Mesodermal cell (in vitro differentiated cells): Measurements from ENCODE around the gene LAPTM4A.
"Not testable (repeated sequence)": the region's sequence is repeated elsewhere in the genome, so short reads cannot be mapped to it uniquely, and the experiment has no call there.

Source experiments
- H3K27ac ChIP-seq: 2 replicates; pipeline ENCODE4 v1.7.0; 2013; ENCODE audit warnings: mild to moderate bottlenecking, low read depth, low read length, moderate library complexity; ENCODE audit not compliant: severe bottlenecking
- H3K36me3 ChIP-seq: 2 replicates; pipeline ENCODE4 v1.7.1; 2013; ENCODE audit warnings: mild to moderate bottlenecking, low read length, moderate library complexity; ENCODE audit not compliant: control insufficient read depth, insufficient read depth
- H3K4me1 ChIP-seq: one replicate; pipeline ENCODE4 v1.7.1; 2013; ENCODE audit warnings: mild to moderate bottlenecking, low read length; ENCODE audit not compliant: insufficient read depth, control insufficient read depth, poor library complexity, severe bottlenecking
- H3K4me3 ChIP-seq: 2 replicates; pipeline ENCODE4 v1.7.0; 2013; ENCODE audit warnings: low read length, control low read depth, mild to moderate bottlenecking; ENCODE audit not compliant: insufficient read depth, poor library complexity, severe bottlenecking; ENCODE audit errors: extremely low read depth
- H3K9me3 ChIP-seq: 2 replicates; pipeline ENCODE4 v1.7.1; 2013; ENCODE audit warnings: mild to moderate bottlenecking, low read length, moderate library complexity; ENCODE audit not compliant: control insufficient read depth
- WGBS, 2 experiments: methylation state at CpG; one replicate each; pipeline ENCODE4 v1.1.5; 2013; ENCODE audit warnings: missing lambda C conversion rate in 2 of 2; ENCODE audit not compliant: insufficient coverage in 2 of 2; 5-methylcytosine and 5-hydroxymethylcytosine counted together

Gene LAPTM4A

GRCh38 chr2:20074901-20075300 lies 23.5 kb upstream of the LAPTM4A start:
- WGBS, 2 experiments: 82% methylated on average over 7 to 8 of the region's 8 CpGs
- no peak overlapping the region for H3K27ac ChIP-seq

GRCh38 chr2:20074046-20074648 lies 22.7 kb upstream of the LAPTM4A start:
- 87% methylated on average over 6 to 8 of the region's 9 CpGs for WGBS, 2 experiments
- H3K9me3 ChIP-seq, H3K27ac ChIP-seq, H3K4me3 ChIP-seq, H3K36me3 ChIP-seq, H3K4me1 ChIP-seq: not testable (repeated sequence)

More at GRCh38 chr2:20074901-20075300, 23.5 kb upstream of the LAPTM4A start:
- Histone ChIP-seq H3K36me3 (no peaks in the 10 kb centered on the region), H3K4me1 (peaks cover 7% of the 10 kb centered on the region), H3K4me3 (no peak overlapping the region), H3K9me3 (no peaks in the 10 kb centered on the region)

DNA sequence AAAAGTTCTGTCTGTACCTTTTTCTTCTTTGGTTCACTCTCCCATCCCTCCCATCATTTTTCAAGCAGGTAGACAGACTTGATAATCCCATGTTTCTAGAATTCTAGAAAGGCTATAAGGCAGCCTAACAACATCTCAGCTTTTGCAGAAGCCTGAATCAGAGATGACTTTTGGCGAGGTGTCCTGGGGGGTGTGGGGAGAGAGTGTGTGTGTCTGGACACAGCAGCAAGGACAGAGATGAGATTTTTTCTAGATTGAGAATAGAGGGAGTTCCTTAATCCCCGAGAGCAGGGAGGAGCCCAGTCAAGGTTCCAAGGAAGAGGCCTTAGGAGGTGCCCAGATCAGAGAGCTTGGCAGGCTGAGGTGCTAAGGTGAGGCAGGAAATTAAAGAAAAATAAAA lies 22.0 kb upstream of the LAPTM4A start:
- Histone ChIP-seq H3K36me3 (no peaks in the 10 kb centered on the region), H3K9me3 (no peaks in the 10 kb centered on the region), H3K4me1 (peaks cover 7% of the 10 kb centered on the region), H3K4me3 (no peak overlapping the region), H3K27ac (no peak overlapping the region)
- 85 to 100% methylated on average over 2 of the region's 2 CpGs for WGBS, 2 experiments

- H3K4me1 ChIP-seq: peaks cover 7% of the 10 kb centered on the region
- H3K27ac ChIP-seq: peak overlapping the region; percentile 91
- H3K9me3 ChIP-seq: no peaks in the 10 kb centered on the region
- no peaks in the 10 kb centered on the region for H3K36me3 ChIP-seq
- H3K4me3 ChIP-seq: no peak overlapping the region
- 95 to 98% methylated on average over 5 to 6 of the region's 7 CpGs for WGBS, 2 experiments
These were observed 21.2 kb upstream of the LAPTM4A start for GRCh38 chr2:20072436-20073158.

DNA sequence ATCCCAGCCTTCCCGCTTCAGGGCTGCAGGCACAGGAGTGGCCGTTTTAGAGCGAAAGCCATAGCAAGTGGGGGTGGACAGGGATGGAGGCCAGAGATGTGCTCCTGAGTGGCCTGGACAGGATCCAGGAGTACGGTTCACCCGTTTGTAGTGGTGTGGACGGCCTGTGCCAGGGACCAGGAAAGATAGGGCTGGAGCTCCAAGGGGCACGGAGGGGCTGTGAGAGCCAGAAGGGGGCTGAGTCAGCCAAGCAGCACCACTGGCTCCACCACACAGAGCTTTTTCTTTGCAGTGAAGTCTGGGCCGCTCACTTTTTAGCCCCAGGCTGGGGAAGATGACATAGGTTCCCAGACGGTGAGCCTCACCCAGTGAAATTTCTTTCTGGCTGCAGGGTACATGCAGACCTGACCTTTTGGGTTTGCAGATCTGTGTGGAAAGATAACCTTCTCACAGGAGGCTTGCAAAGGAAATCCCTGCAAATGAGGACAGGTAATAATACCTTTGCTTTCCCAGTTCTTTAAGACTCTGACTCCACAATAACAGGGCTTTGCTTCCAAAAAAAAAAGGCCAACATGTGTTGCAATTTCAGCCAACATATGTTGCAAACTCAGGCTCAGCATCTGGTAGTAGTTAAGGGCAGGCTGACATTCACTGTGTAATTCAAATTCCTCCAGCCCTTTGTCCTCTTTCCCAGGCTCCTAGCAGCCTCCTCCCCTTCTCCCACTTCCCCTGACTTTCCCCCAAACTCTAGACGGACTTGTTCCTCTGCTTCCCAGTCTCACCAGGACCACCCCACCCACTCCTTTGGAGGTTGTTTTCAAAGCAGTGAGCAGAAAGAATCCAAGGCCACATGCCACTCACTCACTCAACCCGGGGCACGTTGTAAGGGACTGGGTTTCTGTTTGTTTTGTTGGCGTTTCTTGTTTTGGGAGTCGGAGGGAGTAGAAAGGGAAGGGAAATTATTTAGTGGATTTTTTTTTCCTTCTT lies 20.3 kb upstream of the LAPTM4A start:
- H3K4me1 ChIP-seq: peaks cover 7% of the 10 kb centered on the region
- no peak overlapping the region for H3K4me3 ChIP-seq
- no peaks in the 10 kb centered on the region for H3K36me3 ChIP-seq
- no peaks in the 10 kb centered on the region for H3K9me3 ChIP-seq
- H3K27ac ChIP-seq: peak overlapping the region; percentile 91
- WGBS, 2 experiments: 65 to 70% methylated on average over 8 of the region's 14 CpGs

GRCh38 chr2:20069756-20070155 lies 18.3 kb upstream of the LAPTM4A start:
- Histone ChIP-seq H3K4me3 (no peak overlapping the region), H3K36me3 (no peaks in the 10 kb centered on the region), H3K27ac (no peak overlapping the region), H3K4me1 (peaks cover 7% of the 10 kb centered on the region), H3K9me3 (no peaks in the 10 kb centered on the region)

GRCh38 chr2:20067992-20068584 lies 16.7 kb upstream of the LAPTM4A start:
- Histone ChIP-seq H3K36me3 (no peaks in the 10 kb centered on the region), H3K4me1 (peaks cover 7% of the 10 kb centered on the region), H3K27ac (no peak overlapping the region), H3K4me3 (no peak overlapping the region), H3K9me3 (no peaks in the 10 kb centered on the region)
- 92 to 100% methylated on average over 2 of the region's 3 CpGs for WGBS, 2 experiments

DNA sequence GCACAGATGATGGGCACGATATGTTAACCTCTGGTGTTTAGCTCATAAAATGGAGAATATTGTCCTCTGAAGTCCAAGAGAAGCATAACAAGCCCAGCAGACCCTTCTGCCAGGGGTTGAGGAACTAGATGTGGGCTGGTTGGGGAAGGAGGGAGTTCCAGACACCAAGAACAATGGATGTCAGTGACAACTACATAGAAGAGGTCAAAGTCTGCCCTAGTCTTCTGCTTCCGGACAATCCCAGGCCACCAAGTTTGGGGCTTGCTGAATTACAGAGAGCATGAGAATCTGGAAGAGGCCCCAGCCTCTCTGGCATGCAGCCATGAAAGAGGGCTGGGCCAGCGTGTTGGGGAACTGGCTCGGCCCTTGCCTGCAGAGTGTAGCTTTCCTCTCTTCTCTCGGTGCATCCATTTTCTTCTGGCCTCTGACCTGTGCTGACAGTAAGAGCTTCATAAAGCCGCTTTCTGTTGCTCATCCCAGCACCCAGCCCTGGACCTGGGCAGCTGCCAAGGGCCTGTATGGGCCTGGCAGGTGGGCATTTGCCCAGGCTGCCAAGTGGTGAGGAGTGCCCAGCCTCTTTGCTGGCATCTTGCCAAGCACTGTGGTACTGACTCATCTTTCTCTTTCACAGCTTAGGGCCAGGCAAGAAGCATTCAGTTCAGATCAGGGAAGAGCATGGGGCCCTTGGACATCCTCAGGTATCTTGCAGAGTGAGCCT lies 14.6 kb upstream of the LAPTM4A start:
- Histone ChIP-seq H3K9me3 (no peaks in the 10 kb centered on the region), H3K36me3 (no peaks in the 10 kb centered on the region), H3K4me3 (no peak overlapping the region), H3K4me1 (no peaks in the 10 kb centered on the region), H3K27ac (no peak overlapping the region)
- WGBS, 2 experiments: 91 to 96% methylated on average over 4 to 6 of the region's 6 CpGs

GRCh38 chr2:20064841-20065240 lies 13.4 kb upstream of the LAPTM4A start:
- Histone ChIP-seq H3K27ac (no peak overlapping the region), H3K9me3 (no peaks in the 10 kb centered on the region), H3K4me3 (no peak overlapping the region), H3K4me1 (no peaks in the 10 kb centered on the region), H3K36me3 (no peaks in the 10 kb centered on the region)

- Histone ChIP-seq H3K27ac (no peak overlapping the region), H3K4me1 (no peaks in the 10 kb centered on the region), H3K9me3 (no peaks in the 10 kb centered on the region), H3K4me3 (no peak overlapping the region), H3K36me3 (no peaks in the 10 kb centered on the region)
- WGBS, 2 experiments: 90% methylated on average over 2 of the region's 3 CpGs; no CpG with 5 or more reads in 1 of the 2 experiments
These were observed 13.0 kb upstream of the LAPTM4A start for GRCh38 chr2:20064421-20064820.
